ENCODE measurements around the gene CCDC82. TPM values are rescaled to one million over a fixed set of nuclear protein-coding genes. Genes with fewer than 3 reads are reported as not detected.
A peak's percentile ranks its signal among the peaks of the same experiment; 100 is the strongest.

The CCDC82 gene
- total RNA-seq, 3 donors from 2014 or later, result 16.5 to 26.0 (median 22.2) TPM

DNA sequence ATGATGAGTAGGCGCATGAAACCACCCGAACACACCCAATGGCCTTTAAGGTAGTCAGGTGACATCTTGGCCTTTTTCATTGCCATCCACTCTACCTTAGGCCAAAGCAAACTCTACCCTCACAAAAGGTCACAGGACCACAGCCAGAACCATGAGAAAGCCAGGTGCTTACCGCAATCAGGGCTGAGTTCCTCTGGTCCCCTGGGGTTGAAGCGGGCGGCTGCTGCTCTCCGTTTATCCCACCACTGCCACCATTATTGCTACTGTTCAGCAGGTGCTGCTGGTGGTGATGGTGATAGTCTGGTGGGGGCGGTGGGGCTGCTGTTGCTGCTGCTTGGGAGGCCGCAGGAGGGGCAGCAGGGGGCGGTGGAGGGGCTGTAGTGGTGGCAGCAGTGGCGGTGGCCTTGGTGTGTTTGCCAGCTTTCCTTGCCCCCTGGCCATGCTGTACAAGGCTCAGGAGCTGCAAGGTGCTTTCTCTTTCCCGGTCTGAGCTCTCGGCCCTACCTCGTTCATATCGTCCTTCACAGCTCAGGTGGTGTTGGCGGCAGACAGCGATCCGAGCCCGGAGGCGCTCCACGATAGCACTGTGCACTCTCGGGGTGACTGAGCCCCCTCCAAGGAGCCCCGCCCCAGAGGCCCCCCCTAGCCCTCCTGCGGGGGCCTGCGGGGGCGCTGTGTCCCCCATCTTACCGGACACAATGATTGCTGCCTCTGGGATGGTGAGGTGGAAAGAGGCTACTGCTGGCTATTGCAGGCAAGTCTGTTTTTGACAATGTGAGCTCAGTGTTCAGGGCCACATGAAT, 48.3 kb downstream of the CCDC82 start:
- ATAC-seq (peak; percentile 58), DNase-seq (peak; percentile 70 to 83 (median 83))
- Histone ChIP-seq H3K4me1 (ENCODE audit: low read depth) (peaks cover 44% of the 10 kb centered on the region), H3K4me3 (peak overlapping the region; percentile 37), H3K9me3 (no peaks in the 10 kb centered on the region), H3K36me3 (ENCODE audit: low read depth) (no peaks in the 10 kb centered on the region)
- TF ChIP-seq, protein P1, sequence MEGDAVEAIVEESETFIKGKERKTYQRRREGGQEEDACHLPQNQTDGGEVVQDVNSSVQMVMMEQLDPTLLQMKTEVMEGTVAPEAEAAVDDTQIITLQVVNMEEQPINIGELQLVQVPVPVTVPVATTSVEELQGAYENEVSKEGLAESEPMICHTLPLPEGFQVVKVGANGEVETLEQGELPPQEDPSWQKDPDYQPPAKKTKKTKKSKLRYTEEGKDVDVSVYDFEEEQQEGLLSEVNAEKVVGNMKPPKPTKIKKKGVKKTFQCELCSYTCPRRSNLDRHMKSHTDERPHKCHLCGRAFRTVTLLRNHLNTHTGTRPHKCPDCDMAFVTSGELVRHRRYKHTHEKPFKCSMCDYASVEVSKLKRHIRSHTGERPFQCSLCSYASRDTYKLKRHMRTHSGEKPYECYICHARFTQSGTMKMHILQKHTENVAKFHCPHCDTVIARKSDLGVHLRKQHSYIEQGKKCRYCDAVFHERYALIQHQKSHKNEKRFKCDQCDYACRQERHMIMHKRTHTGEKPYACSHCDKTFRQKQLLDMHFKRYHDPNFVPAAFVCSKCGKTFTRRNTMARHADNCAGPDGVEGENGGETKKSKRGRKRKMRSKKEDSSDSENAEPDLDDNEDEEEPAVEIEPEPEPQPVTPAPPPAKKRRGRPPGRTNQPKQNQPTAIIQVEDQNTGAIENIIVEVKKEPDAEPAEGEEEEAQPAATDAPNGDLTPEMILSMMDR (IDR thresholded peaks at IDR 0.05), result no peak
- intact Hi-C loops (cut with DNase I, micrococcal nuclease), result loop anchor here (5.0 kb wide), 3 partner anchors 34 to 504 kb away; no protein-coding TSS in a partner anchor

DNA sequence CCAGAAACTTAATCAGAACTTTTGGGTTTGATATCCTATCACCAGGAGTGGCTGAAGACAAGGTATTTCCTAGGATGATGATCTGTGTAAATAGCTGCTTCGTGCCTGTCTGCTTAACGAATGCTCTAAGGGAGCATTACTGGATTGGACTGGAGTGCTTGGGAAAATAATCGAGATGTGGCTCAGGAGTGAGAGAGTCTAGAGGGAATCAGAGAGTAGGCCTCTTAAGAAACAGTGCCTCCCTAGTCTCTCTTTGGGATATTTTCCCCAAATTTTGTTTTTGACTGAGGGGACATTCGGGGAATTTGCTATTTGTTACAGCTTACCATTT, 49.2 kb downstream of the CCDC82 start:
- DNase-seq, result no peak
- H3K4me1 ChIP-seq (ENCODE audit: low read depth), result peaks cover 44% of the 10 kb centered on the region
- intact Hi-C loops (cut with DNase I, micrococcal nuclease), result loop anchor here (5.0 kb wide), 3 partner anchors 33 to 503 kb away; no protein-coding TSS in a partner anchor

DNA sequence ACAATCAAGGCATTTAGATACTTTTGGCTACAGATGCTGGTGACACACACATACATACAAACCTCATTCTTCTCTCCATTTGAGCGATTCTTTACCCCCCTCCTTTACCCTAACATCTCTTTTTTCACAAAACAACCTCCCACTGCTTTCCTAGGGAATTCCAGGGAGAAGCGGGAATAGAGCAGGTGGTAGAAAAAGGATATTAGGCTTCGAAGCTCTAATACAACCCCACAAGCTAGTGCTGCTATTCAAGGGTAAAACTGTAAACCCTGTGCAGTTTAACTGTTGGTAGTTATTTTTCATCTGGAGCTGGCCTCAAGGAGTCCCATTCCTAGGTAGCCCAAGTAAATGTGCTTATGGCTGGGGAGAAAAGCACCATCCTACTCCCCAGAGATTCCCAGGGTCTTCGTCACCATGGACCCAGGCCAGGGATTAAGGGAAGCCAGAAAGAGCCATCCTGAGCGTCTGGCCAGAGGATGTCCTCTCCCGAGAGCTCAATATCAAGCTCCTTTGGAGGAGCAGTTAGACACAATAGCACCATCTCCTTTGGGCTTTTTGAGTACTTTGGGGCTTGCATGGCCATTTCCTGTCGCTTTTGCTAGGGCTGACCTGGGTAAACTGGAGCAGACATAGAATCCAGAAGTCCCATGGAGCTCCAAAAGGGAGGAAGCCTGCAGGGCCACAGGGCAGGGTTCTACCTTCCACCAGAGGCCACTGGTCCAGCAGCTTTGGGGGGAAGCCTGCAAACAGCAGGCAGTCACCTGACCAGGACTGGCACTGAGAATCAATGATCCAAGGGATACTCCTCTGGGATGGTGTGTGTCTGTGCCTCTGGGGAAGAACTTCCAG, 49.8 kb downstream of the CCDC82 start:
- no peak for ATAC-seq
- Histone ChIP-seq H3K4me1 (ENCODE audit: low read depth) (peaks cover 44% of the 10 kb centered on the region), H3K9me3 (no peaks in the 10 kb centered on the region), H3K36me3 (ENCODE audit: low read depth) (no peaks in the 10 kb centered on the region), H3K4me3 (no peak overlapping the region)
- intact Hi-C loops (cut with DNase I, micrococcal nuclease), result loop anchor here (5.0 kb wide), 3 partner anchors 33 to 503 kb away; no protein-coding TSS in a partner anchor
- TF ChIP-seq, protein P1 (IDR thresholded peaks at IDR 0.05), result no peak
- DNase-seq, result peak in 2 of 3 donors; percentile 27 to 50

More for the DNA sequence above, 49.2 kb downstream of the CCDC82 start:
- ATAC-seq, result no peak
- TF ChIP-seq, protein P1 (IDR thresholded peaks at IDR 0.05), result no peak
- Histone ChIP-seq H3K36me3 (ENCODE audit: low read depth) (no peaks in the 10 kb centered on the region), H3K4me3 (no peak overlapping the region), H3K9me3 (no peaks in the 10 kb centered on the region)

DNA sequence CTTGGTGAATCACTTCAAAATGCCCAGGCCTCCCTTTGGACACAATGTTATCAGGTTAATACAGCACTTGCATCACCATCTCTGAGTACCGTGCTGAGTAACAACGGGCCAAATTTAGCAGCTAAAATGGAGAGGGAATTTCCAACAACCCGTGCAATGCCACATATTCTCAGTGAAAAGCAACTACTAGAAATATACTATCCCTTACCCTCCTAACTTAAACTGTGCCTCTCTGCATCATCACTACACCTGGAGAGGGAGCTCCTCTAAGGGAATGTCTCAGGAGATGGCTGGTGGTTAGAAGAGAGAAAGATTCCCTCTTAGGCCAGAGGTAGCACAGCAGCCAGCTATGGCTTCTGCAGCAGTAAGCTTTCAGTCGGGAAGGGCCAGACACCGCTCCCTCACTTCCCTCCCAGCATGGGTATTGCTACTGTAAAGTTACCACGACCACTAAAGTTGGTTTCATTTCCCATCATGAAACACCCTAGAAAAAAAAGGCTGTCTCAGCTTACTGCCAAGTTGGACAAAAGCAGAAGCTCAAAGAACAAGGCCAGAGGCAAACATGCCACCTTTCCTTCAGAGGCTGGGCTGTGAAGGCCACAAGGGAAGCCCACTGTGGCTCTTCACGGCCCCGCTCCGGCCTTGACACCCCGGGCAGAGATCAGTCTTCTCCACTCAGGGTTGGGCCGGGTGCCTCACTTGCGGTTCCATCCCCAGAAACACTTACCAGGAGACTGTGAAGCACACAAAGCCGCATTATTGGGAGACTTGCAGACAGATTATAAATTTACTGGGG, 50.6 kb downstream of the CCDC82 start:
- DNase-seq, result peak; percentile 57 to 63 (median 58)

More for the DNA sequence above, 50.6 kb downstream of the CCDC82 start:
- no peaks in the 10 kb centered on the region for H3K36me3 ChIP-seq (ENCODE audit: low read depth)
- no peak overlapping the region for H3K4me3 ChIP-seq
- TF ChIP-seq, protein P1 (IDR thresholded peaks at IDR 0.05), result no peak
- no peaks in the 10 kb centered on the region for H3K9me3 ChIP-seq
- intact Hi-C loops (cut with DNase I, micrococcal nuclease), result no loop called here
- peaks cover 44% of the 10 kb centered on the region for H3K4me1 ChIP-seq (ENCODE audit: low read depth)
- ATAC-seq, result peak; percentile 25
